ENCODE measurements around the gene FOXI1.
"Not testable (repeated sequence)": the region's sequence is repeated elsewhere in the genome, so short reads cannot be mapped to it uniquely, and the experiment has no call there.

FOXI1 gene

DNA sequence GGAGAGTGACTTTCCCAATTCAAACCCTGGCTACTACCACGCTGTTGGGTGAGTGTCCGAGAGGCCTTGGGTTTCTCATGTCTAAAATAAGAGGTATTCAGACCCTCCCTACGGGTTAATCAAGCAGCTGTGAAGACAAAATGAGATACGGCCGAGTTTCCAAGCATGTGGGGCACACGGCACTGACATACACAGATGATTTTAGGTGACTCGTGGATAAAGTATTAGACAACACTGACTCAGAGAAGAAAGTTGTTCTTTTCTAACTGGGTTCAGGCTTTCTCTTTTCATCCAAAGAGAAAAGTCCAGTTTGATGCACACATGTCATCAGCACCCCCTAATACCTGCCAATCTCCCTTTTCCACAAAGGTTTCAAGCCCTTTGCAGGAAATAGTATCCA, 15.6 kb downstream of the FOXI1 start:
- H3K4me3 Mint-ChIP-seq, result no peak overlapping the region
- H3K4me1 Mint-ChIP-seq (ENCODE audit: low read depth in 2 of 2), result no peaks in the 10 kb centered on the region
- peaks cover 3% of the 10 kb centered on the region for H3K36me3 Mint-ChIP-seq (ENCODE audit: insufficient read depth)
- no peak overlapping the region for H3K27ac Mint-ChIP-seq
- peaks cover 42% of the 10 kb centered on the region in 2 donors for H3K27me3 Mint-ChIP-seq
- ATAC-seq (replicated peaks) (no peak), DNase-seq (no peak)
- H3K9me3 Mint-ChIP-seq, result no peaks in the 10 kb centered on the region

- Mint-ChIP-seq H3K27ac (no peak overlapping the region), H3K4me1 (ENCODE audit: low read depth in 2 of 2) (no peaks in the 10 kb centered on the region), H3K27me3 (peaks cover 46 to 51% of the 10 kb centered on the region in 2 donors), H3K4me3 (no peak overlapping the region), H3K36me3 (ENCODE audit: insufficient read depth) (no peaks in the 10 kb centered on the region), H3K9me3 (peaks cover 0 to 2% of the 10 kb centered on the region in 2 donors)
- ATAC-seq (replicated peaks) (no peak), DNase-seq (no peak)
These were observed 20.4 kb downstream of the FOXI1 start for GRCh38 chr5:170126061-170126460.

- Mint-ChIP-seq H3K27ac (no peak overlapping the region), H3K27me3 (peaks cover 40 to 46% of the 10 kb centered on the region in 2 donors), H3K9me3 (peaks cover 0 to 2% of the 10 kb centered on the region in 2 donors), H3K4me1 (ENCODE audit: low read depth in 2 of 2) (no peaks in the 10 kb centered on the region), H3K36me3 (ENCODE audit: insufficient read depth) (no peaks in the 10 kb centered on the region), H3K4me3 (no peak overlapping the region)
- DNase-seq, result no peak
- no peak for ATAC-seq (replicated peaks)
These were observed 20.9 kb downstream of the FOXI1 start for GRCh38 chr5:170126626-170127025.

DNA sequence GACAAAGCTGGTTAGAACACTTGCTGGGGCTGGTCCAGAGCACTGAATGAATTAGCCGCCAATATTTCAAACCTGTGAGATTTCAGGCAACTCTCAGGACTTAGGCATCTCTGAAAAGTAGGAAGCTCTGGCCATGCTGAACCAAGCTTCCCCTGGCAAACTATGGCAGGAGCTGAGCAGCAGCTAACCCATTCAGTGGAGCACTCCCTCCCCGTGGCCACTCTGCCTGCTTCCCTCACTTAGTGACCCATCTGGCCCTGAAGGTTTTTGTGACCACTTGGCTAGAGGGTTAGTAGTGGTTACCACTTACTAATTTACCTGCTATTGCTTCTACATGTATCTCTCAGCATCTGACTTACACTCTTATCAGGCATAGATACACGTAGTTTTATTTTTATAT, 25.5 kb downstream of the FOXI1 start:
- no peak overlapping the region for H3K4me3 Mint-ChIP-seq
- no peak for DNase-seq
- no peaks in the 10 kb centered on the region for H3K4me1 Mint-ChIP-seq (ENCODE audit: low read depth in 2 of 2)
- peaks cover 57 to 74% of the 10 kb centered on the region in 2 donors for H3K27me3 Mint-ChIP-seq
- H3K36me3 Mint-ChIP-seq (ENCODE audit: insufficient read depth), result no peaks in the 10 kb centered on the region
- no peak for ATAC-seq (replicated peaks)
- peaks cover 0 to 2% of the 10 kb centered on the region in 2 donors for H3K9me3 Mint-ChIP-seq
- no peak overlapping the region for H3K27ac Mint-ChIP-seq

DNA sequence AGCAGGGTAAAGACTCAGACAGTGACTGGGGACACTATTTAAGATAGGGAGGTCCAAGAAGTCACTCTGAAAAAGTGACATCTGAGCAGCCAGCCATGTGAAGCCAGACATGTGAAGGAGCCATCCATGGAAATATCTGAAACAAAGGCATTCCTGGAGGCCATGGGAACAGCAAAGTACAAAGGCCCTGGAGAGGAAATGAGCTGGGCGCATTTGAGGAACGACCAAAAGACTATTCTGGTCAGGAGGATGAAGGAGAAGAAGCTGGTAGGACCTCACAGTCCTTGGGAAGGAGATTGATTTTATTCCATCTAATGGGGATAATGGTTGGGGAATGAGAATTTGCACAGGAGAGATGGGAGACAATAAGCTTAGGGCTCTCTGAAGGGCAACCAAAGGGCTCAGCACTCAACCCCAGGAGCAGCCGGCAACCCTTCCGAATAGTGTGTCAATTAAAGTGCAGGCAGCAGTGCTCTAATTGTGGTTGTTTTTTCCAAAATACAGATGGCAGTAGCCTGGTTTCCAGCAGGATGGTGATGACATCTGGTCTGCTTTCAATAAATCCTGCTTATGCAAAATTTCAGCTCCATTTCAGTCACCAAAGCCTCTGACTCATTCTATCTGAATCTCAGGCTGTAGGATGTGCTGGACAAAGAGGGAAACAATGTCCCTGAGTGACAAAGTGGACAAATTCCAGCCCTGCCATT, 26.7 kb downstream of the FOXI1 start:
- H3K9me3 Mint-ChIP-seq, result no peaks in the 10 kb centered on the region
- H3K4me3 Mint-ChIP-seq, result no peak overlapping the region
- no peak for DNase-seq
- peaks cover 48 to 66% of the 10 kb centered on the region in 2 donors for H3K27me3 Mint-ChIP-seq
- no peaks in the 10 kb centered on the region for H3K36me3 Mint-ChIP-seq (ENCODE audit: insufficient read depth)
- ATAC-seq (replicated peaks), result no peak
- no peak overlapping the region for H3K27ac Mint-ChIP-seq
- no peaks in the 10 kb centered on the region for H3K4me1 Mint-ChIP-seq (ENCODE audit: low read depth in 2 of 2)

- no peaks in the 10 kb centered on the region for H3K4me1 Mint-ChIP-seq (ENCODE audit: low read depth in 2 of 2)
- no peaks in the 10 kb centered on the region for H3K36me3 Mint-ChIP-seq (ENCODE audit: insufficient read depth)
- no peak overlapping the region for H3K27ac Mint-ChIP-seq
- ATAC-seq (replicated peaks) (no peak), DNase-seq (no peak)
- no peaks in the 10 kb centered on the region for H3K9me3 Mint-ChIP-seq
- no peak overlapping the region for H3K4me3 Mint-ChIP-seq
- peaks cover 42 to 60% of the 10 kb centered on the region in 2 donors for H3K27me3 Mint-ChIP-seq
These were observed 27.3 kb downstream of the FOXI1 start for GRCh38 chr5:170132976-170133448.

DNA sequence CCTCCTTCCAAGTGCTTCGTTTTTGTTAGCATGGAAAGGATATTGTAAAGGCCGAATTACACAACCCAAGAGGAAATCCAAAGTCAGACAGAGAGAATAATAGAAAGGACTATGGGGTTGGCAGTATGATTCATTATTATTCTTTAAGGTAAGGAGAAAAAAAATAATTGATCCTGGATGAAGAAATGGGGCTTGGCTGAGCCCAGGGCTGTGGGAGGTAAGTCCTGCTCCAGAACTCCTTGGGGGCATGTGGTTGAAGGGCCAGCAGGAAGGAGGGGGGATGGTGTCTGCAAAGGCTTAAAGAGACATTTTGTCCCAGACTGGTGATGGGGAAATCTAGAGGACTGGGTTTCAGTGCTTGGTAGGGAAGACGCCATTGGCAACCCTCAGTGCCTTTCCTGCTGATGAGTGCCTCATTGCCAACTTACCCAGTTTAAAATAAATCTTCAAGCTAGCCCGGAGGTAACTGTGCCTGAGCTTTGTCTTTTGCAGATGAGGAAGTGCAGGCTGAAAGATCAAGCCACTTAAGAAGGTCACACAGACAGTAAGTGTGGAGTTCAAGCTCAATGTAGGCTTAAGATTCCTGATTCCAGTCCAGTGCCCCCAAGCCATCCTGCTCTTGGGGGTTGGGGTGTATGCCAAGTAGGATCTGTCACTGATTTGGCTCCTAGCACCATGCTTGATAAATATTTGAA, 30.2 kb downstream of the FOXI1 start:
- no peak overlapping the region for H3K27ac Mint-ChIP-seq
- no peaks in the 10 kb centered on the region for H3K9me3 Mint-ChIP-seq
- no peaks in the 10 kb centered on the region for H3K36me3 Mint-ChIP-seq (ENCODE audit: insufficient read depth)
- DNase-seq (no peak), ATAC-seq (replicated peaks) (no peak)
- no peak overlapping the region for H3K4me3 Mint-ChIP-seq
- no peaks in the 10 kb centered on the region for H3K4me1 Mint-ChIP-seq (ENCODE audit: low read depth in 2 of 2)
- peaks cover 32 to 49% of the 10 kb centered on the region in 2 donors for H3K27me3 Mint-ChIP-seq

DNA sequence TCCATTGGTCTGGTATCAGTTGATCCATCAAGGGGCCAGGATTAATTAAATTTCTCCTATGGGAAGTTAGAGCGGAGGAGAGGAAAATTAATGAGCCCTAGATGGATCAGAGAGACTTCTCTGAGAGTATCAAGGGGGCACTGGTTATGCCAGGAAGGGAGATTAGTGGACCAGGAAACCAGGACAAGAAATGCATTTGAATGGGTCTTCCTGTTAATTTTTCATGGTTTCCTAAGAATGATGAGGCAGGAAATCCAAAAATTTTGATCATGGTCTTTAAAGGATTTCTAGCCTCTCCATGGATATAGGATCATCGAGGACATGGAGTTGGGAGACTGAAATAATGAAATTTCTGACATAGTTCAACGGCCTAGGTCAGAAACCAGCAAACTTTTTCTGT, 30.8 kb downstream of the FOXI1 start:
- H3K27ac Mint-ChIP-seq, result no peak overlapping the region
- ATAC-seq (replicated peaks), result no peak
- no peak for DNase-seq
- no peak overlapping the region for H3K4me3 Mint-ChIP-seq
- H3K9me3 Mint-ChIP-seq, result no peaks in the 10 kb centered on the region
- H3K27me3 Mint-ChIP-seq, result peaks cover 37 to 55% of the 10 kb centered on the region in 2 donors
- H3K4me1 Mint-ChIP-seq (ENCODE audit: low read depth in 2 of 2), result no peaks in the 10 kb centered on the region
- no peaks in the 10 kb centered on the region for H3K36me3 Mint-ChIP-seq (ENCODE audit: insufficient read depth)

DNA sequence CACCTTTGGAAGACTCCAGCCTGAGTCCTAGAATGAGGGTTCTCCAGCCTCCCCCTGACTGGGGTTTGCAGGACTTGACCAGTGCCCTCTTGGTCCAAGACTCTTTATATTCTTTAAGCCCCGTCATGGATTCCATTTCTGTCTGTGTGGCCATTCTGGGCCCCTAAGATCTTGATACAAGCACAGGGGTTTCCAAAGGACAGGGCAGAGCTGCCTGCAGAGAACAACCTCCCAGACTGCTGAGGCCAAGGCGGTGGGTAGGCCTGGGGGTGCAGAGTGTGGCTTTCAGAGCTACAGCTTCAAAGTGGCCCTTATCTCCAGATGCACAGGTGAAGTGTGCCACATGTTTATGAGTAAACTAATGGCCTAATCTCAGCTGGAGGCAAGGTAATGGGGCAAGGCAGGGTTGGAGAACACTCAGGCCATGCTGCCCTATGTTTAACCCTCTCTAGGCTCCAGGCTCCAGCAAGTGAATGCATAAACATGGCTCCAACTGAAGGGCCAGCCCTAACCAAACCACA, 32.1 kb downstream of the FOXI1 start:
- no peaks in the 10 kb centered on the region for H3K9me3 Mint-ChIP-seq
- ATAC-seq (replicated peaks), result no peak
- peaks cover 39 to 53% of the 10 kb centered on the region in 2 donors for H3K27me3 Mint-ChIP-seq
- H3K27ac Mint-ChIP-seq, result no peak overlapping the region
- no peaks in the 10 kb centered on the region for H3K36me3 Mint-ChIP-seq (ENCODE audit: insufficient read depth)
- H3K4me3 Mint-ChIP-seq, result no peak overlapping the region
- no peak for DNase-seq
- no peaks in the 10 kb centered on the region for H3K4me1 Mint-ChIP-seq (ENCODE audit: low read depth in 2 of 2)

GRCh38 chr5:170138273-170138672, 32.6 kb downstream of the FOXI1 start:
- H3K4me1 Mint-ChIP-seq (ENCODE audit: low read depth in 2 of 2), result no peaks in the 10 kb centered on the region
- H3K9me3 Mint-ChIP-seq, result no peaks in the 10 kb centered on the region
- no peaks in the 10 kb centered on the region for H3K36me3 Mint-ChIP-seq (ENCODE audit: insufficient read depth)
- H3K4me3 Mint-ChIP-seq, result no peak overlapping the region
- peaks cover 37 to 54% of the 10 kb centered on the region in 2 donors for H3K27me3 Mint-ChIP-seq
- H3K27ac Mint-ChIP-seq, result no peak overlapping the region
- DNase-seq (no peak), ATAC-seq (replicated peaks) (no peak)

GRCh38 chr5:170139786-170140335, 34.2 kb downstream of the FOXI1 start:
- ATAC-seq (replicated peaks) (no peak), DNase-seq (no peak)
- Mint-ChIP-seq H3K27me3 (peaks cover 25 to 47% of the 10 kb centered on the region in 2 donors), H3K4me1 (ENCODE audit: low read depth in 2 of 2) (no peaks in the 10 kb centered on the region), H3K36me3 (ENCODE audit: insufficient read depth) (no peaks in the 10 kb centered on the region), H3K9me3 (no peaks in the 10 kb centered on the region), H3K4me3 (no peak overlapping the region), H3K27ac (no peak overlapping the region)

DNA sequence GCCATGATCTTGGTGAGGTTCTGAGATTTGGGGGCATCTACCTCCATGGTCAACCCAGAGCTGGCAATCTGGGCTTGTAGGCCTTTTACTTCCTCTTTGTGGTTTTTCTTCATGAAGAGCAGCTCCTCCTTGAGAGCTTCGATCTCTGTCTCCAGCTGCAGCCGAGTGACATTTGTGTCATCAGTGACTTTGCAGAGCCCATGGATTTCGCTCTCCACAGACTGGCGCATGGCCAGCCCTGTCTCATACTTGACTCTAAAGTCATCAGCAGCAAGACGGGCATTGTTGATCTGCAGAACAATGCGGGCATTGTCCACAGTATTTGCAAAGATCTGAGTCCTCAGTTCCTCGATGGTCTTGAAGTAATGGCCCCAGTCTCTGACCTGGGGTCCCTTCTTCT, 35.5 kb downstream of the FOXI1 start:
- not testable (repeated sequence) for H3K4me1 Mint-ChIP-seq (ENCODE audit: low read depth in 2 of 2); H3K27ac Mint-ChIP-seq; H3K9me3 Mint-ChIP-seq; ATAC-seq (replicated peaks); H3K4me3 Mint-ChIP-seq; DNase-seq; H3K36me3 Mint-ChIP-seq (ENCODE audit: insufficient read depth)
- H3K27me3 Mint-ChIP-seq, result peaks cover 15 to 36% of the 10 kb centered on the region in 2 donors

- no peak for DNase-seq
- no peaks in the 10 kb centered on the region for H3K36me3 Mint-ChIP-seq (ENCODE audit: insufficient read depth)
- H3K27ac Mint-ChIP-seq, result no peak overlapping the region
- no peak for ATAC-seq (replicated peaks)
- H3K4me3 Mint-ChIP-seq, result no peak overlapping the region
- no peaks in the 10 kb centered on the region for H3K9me3 Mint-ChIP-seq
- H3K4me1 Mint-ChIP-seq (ENCODE audit: low read depth in 2 of 2), result no peaks in the 10 kb centered on the region
- H3K27me3 Mint-ChIP-seq, result peaks cover 15 to 37% of the 10 kb centered on the region in 2 donors
These were observed 35.9 kb downstream of the FOXI1 start for GRCh38 chr5:170141636-170142035.

DNA sequence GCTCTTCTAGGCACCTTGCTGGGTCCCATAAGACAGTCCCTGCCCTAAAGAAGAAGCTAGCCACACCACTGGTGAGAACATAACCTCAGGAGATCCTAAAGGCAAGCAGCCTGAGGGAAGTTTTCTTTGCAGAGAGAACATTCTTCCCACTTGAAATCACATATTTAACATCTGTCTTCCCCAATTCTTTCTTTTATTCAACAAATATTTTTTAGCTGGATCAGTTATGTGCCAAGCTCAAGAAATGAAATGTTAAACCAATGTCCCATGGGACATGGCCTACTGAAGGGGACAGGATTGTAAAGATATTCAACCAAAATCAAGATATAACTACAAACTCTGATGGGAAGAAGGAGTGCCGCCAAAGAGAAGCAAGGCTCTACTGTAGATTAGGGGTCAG, 36.5 kb downstream of the FOXI1 start:
- Mint-ChIP-seq H3K27me3 (peaks cover 15 to 42% of the 10 kb centered on the region in 2 donors), H3K4me3 (no peak overlapping the region), H3K36me3 (ENCODE audit: insufficient read depth) (no peaks in the 10 kb centered on the region), H3K4me1 (ENCODE audit: low read depth in 2 of 2) (no peaks in the 10 kb centered on the region), H3K9me3 (no peaks in the 10 kb centered on the region), H3K27ac (no peak overlapping the region)
- ATAC-seq (replicated peaks), result no peak
- no peak for DNase-seq

All from effector memory CD8-positive, alpha-beta T cell (primary cell).